ENCODE data around the gene RPTOR. TPM values are rescaled to one million over a fixed set of nuclear protein-coding genes. Genes with fewer than 3 reads are reported as not detected.
"Not testable (repeated sequence)": the region's sequence is repeated elsewhere in the genome, so short reads cannot be mapped to it uniquely, and the experiment has no call there.

Gene RPTOR
- total RNA-seq, 1 donor, result 30.0 TPM

- peak; percentile 21 for DNase-seq (ENCODE audit: low read depth)
- no peak for TF ChIP-seq CTCF (IDR thresholded peaks at IDR 0.05; ENCODE audit: insufficient read depth, low read length)
Measured at GRCh38 chr17:80758481-80759376, 214.1 kb downstream of the RPTOR start.

GRCh38 chr17:80759377-80759673, 214.7 kb downstream of the RPTOR start:
- no peak overlapping the region for H3K4me3 ChIP-seq (ENCODE audit: low read depth, low read length)
- no peak for TF ChIP-seq CTCF (IDR thresholded peaks at IDR 0.05; ENCODE audit: insufficient read depth, low read length)
- no peak for DNase-seq (ENCODE audit: low read depth)

More at GRCh38 chr17:80758481-80759376, 214.1 kb downstream of the RPTOR start:
- no peak overlapping the region for H3K4me3 ChIP-seq (ENCODE audit: low read depth, low read length)

- no peak for TF ChIP-seq CTCF (IDR thresholded peaks at IDR 0.05; ENCODE audit: insufficient read depth, low read length)
- no peak for DNase-seq (ENCODE audit: low read depth)
- no peak overlapping the region for H3K4me3 ChIP-seq (ENCODE audit: low read depth, low read length)
Measured at GRCh38 chr17:80760511-80760911, 215.9 kb downstream of the RPTOR start.

GRCh38 chr17:80761110-80761871, 216.7 kb downstream of the RPTOR start:
- H3K4me3 ChIP-seq (ENCODE audit: low read depth, low read length), result no peak overlapping the region
- TF ChIP-seq CTCF (IDR thresholded peaks at IDR 0.05; ENCODE audit: insufficient read depth, low read length), result no peak
- peak; percentile 71 for DNase-seq (ENCODE audit: low read depth)

- H3K4me3 ChIP-seq (ENCODE audit: low read depth, low read length), result no peak overlapping the region
Measured at GRCh38 chr17:80762076-80762475, 217.4 kb downstream of the RPTOR start.

GRCh38 chr17:80763293-80763867, 218.7 kb downstream of the RPTOR start:
- no peak for TF ChIP-seq CTCF (IDR thresholded peaks at IDR 0.05; ENCODE audit: insufficient read depth, low read length)
- no peak for DNase-seq (ENCODE audit: low read depth)
- H3K4me3 ChIP-seq (ENCODE audit: low read depth, low read length), result no peak overlapping the region

More at GRCh38 chr17:80762076-80762475, 217.4 kb downstream of the RPTOR start:
- no peak for TF ChIP-seq CTCF (IDR thresholded peaks at IDR 0.05; ENCODE audit: insufficient read depth, low read length)
- DNase-seq (ENCODE audit: low read depth), result no peak

GRCh38 chr17:80764627-80765145, 220.0 kb downstream of the RPTOR start:
- not testable (repeated sequence) for DNase-seq (ENCODE audit: low read depth); H3K4me3 ChIP-seq (ENCODE audit: low read depth, low read length)

All from fibroblast of the aortic adventitia (primary cell).